PC-3 (cell line): ENCODE results near the gene WDR83.

ENCODE experiments used
- CTCF ChIP-seq: fragments of 300-600 bp; sonication (generic); conservative IDR thresholded peaks from 2 replicates; pipeline ENCODE4 v1.5.1; 2017; ENCODE audit warnings: antibody characterized with exemption, low read depth, mild to moderate bottlenecking, low read length
- EZH2 ChIP-seq: fragments of 300-600 bp; sonication (generic); IDR thresholded peaks from one replicate; pipeline ENCODE4 v1.6.1; 2017; ENCODE audit warnings: antibody characterized with exemption, mild to moderate bottlenecking, low read length; ENCODE audit not compliant: unreplicated experiment
- EZH2phosphoT487 ChIP-seq: fragments of 300-600 bp; sonication (generic); IDR thresholded peaks from 2 replicates; pipeline ENCODE4 v1.6.1; 2018; ENCODE audit warnings: mild to moderate bottlenecking, antibody characterized with exemption, low read length, borderline replicate concordance

GRCh38 chr19:12723381-12723640 is 56.7 kb downstream of the WDR83 start:
- TF ChIP-seq EZH2 (no peak), EZH2phosphoT487 (no peak), CTCF (no peak)
